GM18502 (cell line): ENCODE measurements around the gene NAV2.

Experiments
- ATAC-seq: cut with Tn5 transposase; IDR thresholded peaks from one replicate; pipeline ENCODE4 v1.9.1; 2021; ENCODE audit warnings: mild to moderate bottlenecking; ENCODE audit not compliant: unreplicated experiment, poor library complexity

The NAV2 gene

DNA sequence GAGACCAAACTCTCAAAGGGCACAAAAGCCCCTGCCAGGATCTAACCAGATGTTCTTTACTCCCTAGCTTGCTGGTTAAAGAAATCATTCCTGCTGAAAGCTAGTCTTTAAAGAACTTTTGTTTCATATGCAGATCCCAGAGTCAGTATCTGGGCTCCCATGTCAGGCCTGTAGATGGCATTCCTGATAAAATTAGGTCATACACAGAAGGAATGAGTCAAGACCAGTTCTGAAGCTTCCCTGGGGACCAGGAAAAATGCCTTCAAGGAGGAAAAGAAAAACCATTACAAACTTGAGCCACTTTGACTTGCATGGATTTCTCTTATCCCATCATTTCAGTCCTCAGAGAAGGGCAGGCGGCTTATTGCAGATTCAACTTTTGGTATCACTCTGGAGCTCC lies 441.7 kb downstream of the NAV2 start:
- no peak for ATAC-seq

DNA sequence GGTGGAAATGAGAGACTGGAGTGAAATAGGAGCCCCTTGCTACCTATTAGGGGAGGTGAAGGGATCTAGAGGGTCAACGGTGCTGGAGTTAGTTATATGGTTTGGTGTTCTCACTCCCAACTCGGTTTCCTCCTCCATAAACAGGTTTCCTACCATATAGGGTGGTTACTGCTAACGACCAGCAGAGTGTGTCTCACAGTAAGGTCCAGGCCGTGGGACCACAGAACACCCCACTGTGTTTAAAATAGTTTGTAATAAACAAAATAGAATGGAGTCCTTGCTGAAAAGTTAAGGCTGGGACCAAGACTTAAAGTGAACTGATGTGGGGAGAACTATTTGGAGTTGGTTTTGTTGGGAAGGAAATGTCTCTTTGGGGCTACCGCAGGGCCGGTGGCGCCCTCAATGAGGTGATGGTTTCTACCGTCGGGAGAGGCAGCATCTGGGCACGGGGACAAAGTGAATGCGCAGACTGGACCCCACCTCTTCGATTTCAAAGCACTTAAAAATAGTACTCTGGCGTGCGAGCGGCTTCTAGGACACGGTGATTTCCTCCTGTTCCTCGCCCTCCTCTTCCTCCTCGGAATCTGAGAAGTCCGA lies 443.1 kb downstream of the NAV2 start:
- no peak for ATAC-seq

- no peak for ATAC-seq
Measured at GRCh38 chr11:20156280-20156875, 443.7 kb downstream of the NAV2 start.

DNA sequence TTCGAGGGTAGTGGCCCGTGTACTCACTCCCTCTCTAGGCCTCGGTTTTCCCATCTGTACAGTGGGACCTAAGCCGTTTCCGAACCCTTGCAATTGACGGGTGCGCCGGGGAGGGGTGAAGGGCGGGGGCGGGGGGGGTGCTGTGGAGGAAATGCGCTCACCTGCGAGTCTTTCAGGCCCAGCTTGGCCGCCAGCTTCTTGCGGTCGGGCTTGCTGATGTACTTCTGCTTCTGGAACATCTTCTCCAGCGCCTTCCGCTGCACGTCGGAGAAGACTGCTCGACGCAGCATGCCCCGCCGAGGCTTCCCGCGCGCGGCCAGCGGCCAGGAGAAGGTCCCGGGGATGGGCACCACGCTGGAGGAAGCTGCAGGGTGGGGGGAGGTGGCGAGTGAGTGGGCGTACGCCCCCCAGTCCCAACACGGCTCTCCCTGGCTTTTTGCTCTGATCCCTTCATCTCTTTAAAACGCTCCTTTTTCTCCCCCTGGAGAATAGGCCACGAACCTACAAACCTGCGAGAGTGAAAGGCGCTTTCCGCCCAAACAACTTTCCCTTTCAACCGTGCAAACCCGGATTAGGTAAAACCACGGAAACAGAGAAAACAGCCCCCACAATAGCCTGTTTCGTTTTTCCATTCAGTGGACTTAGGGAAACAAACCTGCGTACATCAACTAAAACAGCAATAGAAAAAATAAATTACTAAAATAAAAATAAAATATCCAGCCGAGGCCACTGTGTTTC lies 444.4 kb downstream of the NAV2 start:
- ATAC-seq: no peak

GRCh38 chr11:20157728-20158127 lies 445.1 kb downstream of the NAV2 start:
- ATAC-seq: no peak

DNA sequence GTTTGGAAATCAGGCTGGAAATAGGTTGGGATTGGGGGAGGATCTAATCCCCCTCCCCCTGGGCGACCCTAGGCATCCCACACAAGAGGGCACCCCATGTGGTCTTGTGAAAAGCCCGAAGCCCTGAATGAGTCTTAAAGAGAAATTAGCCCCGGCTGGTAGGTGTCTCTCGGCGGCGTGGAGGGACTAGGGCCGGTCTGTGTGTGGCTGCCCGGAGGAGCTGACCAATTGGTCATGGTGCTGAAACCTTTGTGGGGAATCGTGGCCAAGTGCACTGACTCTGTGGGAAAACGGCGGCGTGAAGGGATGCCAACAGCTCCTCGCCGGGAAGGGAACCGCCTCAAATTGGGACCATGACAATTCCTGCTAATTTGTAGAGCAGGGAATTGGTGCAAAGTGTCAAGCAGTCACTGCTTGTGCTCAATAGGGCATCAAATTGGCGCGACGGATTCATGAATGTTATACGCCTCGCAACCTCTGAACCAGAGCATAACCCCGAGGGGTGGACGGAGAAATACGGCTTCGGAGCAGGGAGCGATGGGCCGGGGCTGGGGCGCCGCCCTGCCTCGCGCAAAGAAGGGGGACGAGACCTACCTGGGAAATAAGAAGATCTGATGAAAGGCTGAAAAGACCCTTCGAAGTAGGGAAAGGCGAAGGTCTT lies 446.1 kb downstream of the NAV2 start:
- no peak for ATAC-seq

- no peak for ATAC-seq
Measured at GRCh38 chr11:20159466-20160381, 447.1 kb downstream of the NAV2 start.

DNA sequence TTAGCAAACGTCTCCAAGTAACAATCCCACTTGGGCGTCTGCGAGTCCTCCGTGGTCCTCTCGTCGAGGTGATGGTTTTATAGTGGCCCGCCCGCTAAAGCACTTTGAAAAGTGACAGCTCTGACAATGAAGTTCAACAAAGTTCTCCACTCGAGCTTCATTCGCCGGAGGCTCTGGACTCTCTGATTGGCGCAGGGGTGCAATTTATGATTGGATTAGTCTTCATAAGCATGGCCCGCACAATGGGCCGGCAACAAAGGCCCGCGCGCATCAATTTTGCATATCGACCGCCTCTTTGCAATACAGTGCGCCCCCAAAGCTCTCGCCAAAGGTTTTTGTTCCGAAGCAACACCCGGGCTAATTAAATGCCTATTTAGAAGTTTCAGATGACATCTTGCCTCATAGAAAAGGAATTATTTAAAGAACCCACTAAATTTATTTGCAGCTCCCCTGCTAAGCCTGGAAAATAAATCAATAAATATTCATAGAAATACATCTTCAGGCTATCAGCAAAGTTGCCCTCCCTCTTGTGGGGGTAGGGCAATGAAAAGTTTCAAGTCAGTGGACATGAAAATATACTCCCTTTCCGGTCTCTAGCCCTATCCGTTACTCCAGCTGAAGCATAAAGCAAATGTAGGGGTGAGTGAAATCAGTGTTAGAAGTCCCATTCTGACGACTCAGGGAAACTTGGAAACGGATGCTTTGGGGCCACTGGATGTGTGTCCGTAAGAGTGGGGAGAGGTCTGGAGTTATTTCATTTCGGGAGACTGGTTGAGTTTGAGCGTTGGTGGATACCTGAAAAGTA lies 448.0 kb downstream of the NAV2 start, which contains the start of gene DBX1:
DBX1 (minus strand) TSS at position 51 of the 805 bp plus-strand sequence. CDS start 151 bp downstream, outside the sequence.
- no peak for ATAC-seq

DNA sequence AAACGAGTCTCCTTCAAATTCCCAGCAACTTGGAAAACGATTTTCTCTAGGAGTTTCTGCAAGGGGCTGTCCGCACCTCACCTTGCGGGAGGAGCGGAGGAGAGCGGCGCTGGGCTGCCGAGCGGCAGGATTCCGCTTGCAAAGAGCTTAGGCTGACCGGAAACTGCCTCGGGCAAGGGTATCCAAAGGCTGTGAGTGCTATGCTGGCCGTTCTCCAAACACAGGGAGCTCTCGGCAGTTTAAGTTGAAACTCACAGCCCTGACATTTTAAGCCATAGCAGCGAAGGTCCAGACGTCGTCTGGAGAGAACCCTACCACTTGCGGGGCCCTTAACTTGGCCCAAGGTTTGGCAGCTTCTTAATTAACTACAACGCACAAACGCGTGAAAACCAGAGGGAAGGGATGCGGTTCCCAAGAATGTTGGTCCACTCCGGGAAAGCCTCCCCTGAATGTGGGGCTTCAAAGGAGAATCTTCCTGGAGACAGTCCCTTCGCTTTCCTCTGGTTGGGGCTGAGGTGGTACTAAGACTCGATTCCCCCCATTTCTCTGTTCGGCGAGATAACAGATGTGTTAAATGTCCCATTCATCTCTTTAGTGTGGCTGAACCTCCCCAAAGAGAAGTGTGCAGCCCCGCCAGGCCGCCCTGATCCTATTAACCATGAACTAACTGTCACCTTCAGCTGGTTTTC lies 448.7 kb downstream of the NAV2 start:
- ATAC-seq: no peak

DNA sequence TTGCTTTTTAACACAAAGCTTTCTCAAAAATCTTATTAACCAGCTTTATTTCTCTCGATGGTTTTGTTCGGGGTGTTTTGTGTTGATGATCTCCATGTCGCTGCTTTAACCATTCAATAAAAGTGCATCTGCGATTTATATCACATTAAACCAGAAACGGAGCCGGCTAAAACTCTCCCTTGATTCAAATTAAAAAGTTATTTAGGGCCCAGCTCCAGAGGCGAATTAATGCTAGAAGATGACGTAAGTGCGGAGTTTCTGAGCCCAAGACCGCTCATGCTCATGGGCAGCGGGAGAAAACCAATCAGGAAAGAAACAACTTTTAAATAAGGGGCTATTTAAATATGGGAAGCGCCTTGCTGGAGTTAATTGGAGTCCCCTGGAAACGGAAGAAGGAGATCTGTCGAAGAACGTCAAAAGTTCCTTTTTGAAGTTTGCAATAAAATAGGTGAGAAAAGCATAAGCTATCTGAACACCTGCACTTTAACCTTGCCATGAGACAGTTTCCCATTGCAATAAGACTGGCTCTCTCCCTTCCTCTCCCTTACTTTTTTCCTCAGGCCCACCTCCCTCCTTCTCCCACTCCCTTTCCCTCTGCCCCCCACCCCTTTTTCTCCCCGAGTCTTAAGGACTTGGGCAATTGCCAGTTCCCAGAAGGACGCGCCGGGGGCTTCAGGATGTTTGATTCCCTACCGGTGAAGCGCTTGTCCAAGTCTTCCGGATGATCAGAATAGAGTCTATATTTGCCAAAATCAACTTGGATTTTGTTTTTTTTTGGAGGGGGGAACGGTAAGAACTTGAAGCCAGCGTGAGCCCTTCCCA lies 449.5 kb downstream of the NAV2 start:
- ATAC-seq: no peak

DNA sequence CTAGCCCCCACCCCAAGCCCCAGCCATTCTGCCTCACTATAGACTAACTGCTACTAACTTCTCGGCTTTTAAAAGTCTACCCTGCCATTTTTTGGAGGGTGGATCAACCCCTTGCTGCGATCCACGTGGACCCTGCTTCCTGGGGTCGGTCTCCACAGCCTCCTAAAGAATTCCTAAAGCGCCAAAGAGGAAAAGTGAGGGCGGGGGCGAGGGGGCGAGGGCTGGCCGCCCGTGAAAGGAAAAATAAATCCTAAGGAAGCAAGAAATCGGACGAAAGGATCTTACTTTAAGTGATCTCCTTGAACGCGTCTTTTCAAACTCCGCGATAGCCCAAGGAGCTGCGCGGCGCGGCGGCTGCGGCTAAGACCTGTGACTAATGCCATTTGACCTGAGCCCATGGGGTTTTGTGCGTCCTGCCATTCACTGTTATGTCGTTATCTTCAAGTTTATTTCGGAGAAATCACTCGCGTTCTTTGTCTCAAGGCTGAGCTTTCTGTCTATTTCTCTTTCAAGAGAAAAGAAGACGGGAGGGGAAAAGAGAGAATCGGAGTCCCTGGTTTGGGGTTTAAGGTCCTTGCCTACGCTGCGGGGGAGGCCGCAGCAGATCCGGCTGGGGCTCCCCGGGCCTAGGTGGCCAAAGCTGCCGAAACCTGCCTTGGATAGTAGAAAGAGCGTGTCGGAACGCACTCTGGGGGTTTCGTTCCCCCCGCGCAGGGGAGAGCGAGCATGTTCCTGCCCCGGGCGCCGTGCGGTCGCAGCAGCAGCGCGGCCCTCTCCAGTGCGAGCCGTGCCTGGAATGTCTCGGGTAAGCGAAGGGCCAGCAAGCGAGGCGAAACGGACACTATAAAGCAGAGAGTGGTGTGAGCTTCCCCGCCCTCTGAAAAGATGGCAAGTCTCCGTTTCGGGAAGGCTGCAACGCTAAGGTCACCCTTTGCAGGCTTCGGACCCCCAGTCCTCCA lies 450.5 kb downstream of the NAV2 start:
- ATAC-seq: no peak

DNA sequence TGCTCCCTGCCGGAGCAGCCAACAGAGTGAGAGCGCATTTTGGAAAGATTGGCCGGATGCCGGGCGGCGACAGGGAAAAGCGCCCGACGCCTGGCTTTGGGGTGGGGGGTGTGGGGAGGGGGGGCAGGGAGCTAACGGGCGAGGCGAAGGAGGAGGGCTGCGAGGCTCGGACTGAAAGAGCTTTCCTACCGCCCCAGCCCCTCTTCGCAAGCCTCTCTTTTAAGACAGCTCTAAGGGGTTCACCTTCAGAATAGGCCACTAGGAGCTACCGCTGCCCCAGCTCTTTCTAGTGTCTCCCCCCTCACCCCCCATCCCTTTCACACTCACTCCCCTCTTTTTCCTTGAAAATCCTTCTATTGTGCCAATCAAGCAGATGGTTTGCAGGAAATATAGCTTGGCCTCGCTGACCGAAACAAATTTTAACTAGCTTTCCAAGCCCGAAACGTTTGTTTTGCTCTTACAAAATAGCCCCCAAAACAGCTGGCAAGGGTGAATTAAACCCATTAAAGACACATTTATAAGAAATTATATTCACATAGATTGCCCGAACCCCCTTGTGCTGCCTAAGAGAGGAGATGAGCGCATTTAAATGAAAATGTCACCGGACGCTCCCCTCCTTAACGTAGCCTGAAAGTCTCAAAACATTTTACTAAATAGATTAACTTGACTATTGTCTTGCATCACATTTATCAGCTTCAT lies 451.3 kb downstream of the NAV2 start:
- ATAC-seq: no peak
